T-helper 2 cell treated with Interferon-gamma antibody and Interleukin-4, amounts not matched to agents 5 μg/mL and 100 μg/mL, for 36 hours (primary cell): Measurements from ENCODE around the gene P2RX6.
"Not testable (repeated sequence)": the region's sequence is repeated elsewhere in the genome, so short reads cannot be mapped to it uniquely, and the experiment has no call there.

Experiments used
- DNase-seq: peaks from one replicate; pipeline ENCODE4 v3.0.0; 2021; ENCODE audit warnings: low spot score
- H3K27ac Mint-ChIP-seq: one replicate; pipeline ENCODE4 v1.8.0; 2021; ENCODE audit warnings: mild to moderate bottlenecking, mixed read lengths
- H3K27me3 Mint-ChIP-seq: one replicate; pipeline ENCODE4 v1.8.0; 2021; ENCODE audit warnings: low read depth, mixed read lengths
- H3K36me3 Mint-ChIP-seq: one replicate; pipeline ENCODE4 v1.8.0; 2021; ENCODE audit warnings: low read depth, mixed read lengths
- H3K4me1 Mint-ChIP-seq: one replicate; pipeline ENCODE4 v1.8.0; 2021; ENCODE audit warnings: low read depth, mixed read lengths
- H3K4me3 Mint-ChIP-seq: one replicate; pipeline ENCODE4 v1.8.0; 2022; ENCODE audit warnings: mild to moderate bottlenecking, moderate library complexity, mixed read lengths
- H3K9me3 Mint-ChIP-seq: one replicate; pipeline ENCODE4 v1.8.0; 2021; ENCODE audit warnings: mixed read lengths

Gene P2RX6

GRCh38 chr22:21067901-21068680, 53.1 kb downstream of the P2RX6 start:
- no peaks in the 10 kb centered on the region for H3K36me3 Mint-ChIP-seq
- DNase-seq, result no peak
- H3K4me1 Mint-ChIP-seq, result no peaks in the 10 kb centered on the region
- no peak overlapping the region for H3K4me3 Mint-ChIP-seq
- no peak overlapping the region for H3K27ac Mint-ChIP-seq
- H3K9me3 Mint-ChIP-seq, result no peaks in the 10 kb centered on the region
- H3K27me3 Mint-ChIP-seq, result peaks cover 3% of the 10 kb centered on the region

GRCh38 chr22:21068681-21069276, 53.8 kb downstream of the P2RX6 start:
- Mint-ChIP-seq H3K4me1 (no peaks in the 10 kb centered on the region), H3K36me3 (no peaks in the 10 kb centered on the region), H3K27me3 (peaks cover 3% of the 10 kb centered on the region), H3K9me3 (no peaks in the 10 kb centered on the region), H3K27ac (no peak overlapping the region), H3K4me3 (no peak overlapping the region)
- no peak for DNase-seq

- peaks cover 3% of the 10 kb centered on the region for H3K27me3 Mint-ChIP-seq
- no peak for DNase-seq
- H3K4me3 Mint-ChIP-seq, result no peak overlapping the region
- no peaks in the 10 kb centered on the region for H3K9me3 Mint-ChIP-seq
- no peak overlapping the region for H3K27ac Mint-ChIP-seq
- H3K4me1 Mint-ChIP-seq, result no peaks in the 10 kb centered on the region
- H3K36me3 Mint-ChIP-seq, result no peaks in the 10 kb centered on the region
These were observed 54.4 kb downstream of the P2RX6 start for GRCh38 chr22:21069375-21069774.

GRCh38 chr22:21070690-21071615, 56.0 kb downstream of the P2RX6 start:
- no peaks in the 10 kb centered on the region for H3K9me3 Mint-ChIP-seq
- no peak overlapping the region for H3K4me3 Mint-ChIP-seq
- no peak for DNase-seq
- no peaks in the 10 kb centered on the region for H3K36me3 Mint-ChIP-seq
- peaks cover 3% of the 10 kb centered on the region for H3K27me3 Mint-ChIP-seq
- H3K27ac Mint-ChIP-seq, result no peak overlapping the region
- H3K4me1 Mint-ChIP-seq, result no peaks in the 10 kb centered on the region

- H3K9me3 Mint-ChIP-seq, H3K4me3 Mint-ChIP-seq, DNase-seq, H3K36me3 Mint-ChIP-seq, H3K27ac Mint-ChIP-seq, H3K27me3 Mint-ChIP-seq, H3K4me1 Mint-ChIP-seq: not testable (repeated sequence)
These were observed 56.8 kb downstream of the P2RX6 start for GRCh38 chr22:21071796-21072195.

- no peaks in the 10 kb centered on the region for H3K36me3 Mint-ChIP-seq
- peaks cover 3% of the 10 kb centered on the region for H3K27me3 Mint-ChIP-seq
- no peaks in the 10 kb centered on the region for H3K4me1 Mint-ChIP-seq
- H3K27ac Mint-ChIP-seq, result no peak overlapping the region
- H3K9me3 Mint-ChIP-seq, result no peaks in the 10 kb centered on the region
- no peak for DNase-seq
- no peak overlapping the region for H3K4me3 Mint-ChIP-seq
These were observed 58.1 kb downstream of the P2RX6 start for GRCh38 chr22:21073023-21073422.

GRCh38 chr22:21073482-21073881, 58.5 kb downstream of the P2RX6 start:
- Mint-ChIP-seq H3K4me3 (no peak overlapping the region), H3K27me3 (peaks cover 3% of the 10 kb centered on the region), H3K36me3 (no peaks in the 10 kb centered on the region), H3K9me3 (no peaks in the 10 kb centered on the region), H3K4me1 (no peaks in the 10 kb centered on the region), H3K27ac (no peak overlapping the region)
- DNase-seq, result no peak

- peaks cover 3% of the 10 kb centered on the region for H3K27me3 Mint-ChIP-seq
- H3K27ac Mint-ChIP-seq, result no peak overlapping the region
- no peak for DNase-seq
- H3K4me3 Mint-ChIP-seq, result no peak overlapping the region
- no peaks in the 10 kb centered on the region for H3K4me1 Mint-ChIP-seq
- H3K36me3 Mint-ChIP-seq, result no peaks in the 10 kb centered on the region
- H3K9me3 Mint-ChIP-seq, result no peaks in the 10 kb centered on the region
These were observed 59.2 kb downstream of the P2RX6 start for GRCh38 chr22:21074102-21074715.

GRCh38 chr22:21075516-21076138, 60.7 kb downstream of the P2RX6 start:
- Mint-ChIP-seq H3K9me3 (no peaks in the 10 kb centered on the region), H3K4me1 (no peaks in the 10 kb centered on the region), H3K36me3 (no peaks in the 10 kb centered on the region), H3K4me3 (no peak overlapping the region), H3K27ac (no peak overlapping the region), H3K27me3 (peaks cover 3% of the 10 kb centered on the region)
- no peak for DNase-seq

- DNase-seq, result no peak
- Mint-ChIP-seq H3K27me3 (peaks cover 3% of the 10 kb centered on the region), H3K36me3 (no peaks in the 10 kb centered on the region)
These were observed 62.1 kb downstream of the P2RX6 start for GRCh38 chr22:21076912-21077625.

More at GRCh38 chr22:21076912-21077625, 62.1 kb downstream of the P2RX6 start:
- H3K9me3 Mint-ChIP-seq, result no peaks in the 10 kb centered on the region
- H3K27ac Mint-ChIP-seq, result no peak overlapping the region
- no peaks in the 10 kb centered on the region for H3K4me1 Mint-ChIP-seq
- H3K4me3 Mint-ChIP-seq, result no peak overlapping the region
